Mammary epithelial cell (primary cell): ENCODE data around the gene CEBPZ.

ENCODE experiments used
- EZH2 ChIP-seq: IDR thresholded peaks from 2 replicates; pipeline ENCODE4 v1.6.1; 2012; ENCODE audit warnings: low read length, inconsistent platforms, borderline replicate concordance
- TF ChIP-seq, protein P1 (sequence below), 2 donors: IDR thresholded peaks in 1 of 2; conservative IDR thresholded peaks in 1 of 2; 2 replicates each; pipeline ENCODE4 v1.5.1; 2011 to 2012; ENCODE audit warnings: inconsistent platforms in 2 of 2, low read length in 2 of 2, mild to moderate bottlenecking in 2 of 2, control low read depth in 1 of 2, low read depth in 1 of 2; ENCODE audit not compliant: insufficient read depth in 1 of 2; ENCODE audit errors: extremely low read depth in 1 of 2

DNA sequence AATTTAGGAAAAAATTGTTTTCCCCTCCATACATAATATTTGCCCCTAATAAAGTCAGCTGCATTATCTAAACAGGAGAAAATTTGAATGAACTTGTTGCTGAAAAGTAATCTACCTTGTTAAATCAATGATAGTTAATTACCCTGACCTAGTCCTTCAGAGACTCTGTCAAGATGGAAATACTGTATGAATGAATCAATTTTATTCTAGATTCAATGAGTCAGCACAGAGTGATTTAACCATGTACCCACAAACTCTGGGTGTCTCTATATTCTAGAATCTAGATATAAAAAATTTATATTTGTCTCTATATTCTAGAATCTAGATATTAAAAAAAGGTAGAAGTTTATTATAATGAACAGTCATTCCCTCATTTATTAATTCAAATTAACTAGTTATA is 36.3 kb upstream of the CEBPZ start:
- TF ChIP-seq, protein P1, sequence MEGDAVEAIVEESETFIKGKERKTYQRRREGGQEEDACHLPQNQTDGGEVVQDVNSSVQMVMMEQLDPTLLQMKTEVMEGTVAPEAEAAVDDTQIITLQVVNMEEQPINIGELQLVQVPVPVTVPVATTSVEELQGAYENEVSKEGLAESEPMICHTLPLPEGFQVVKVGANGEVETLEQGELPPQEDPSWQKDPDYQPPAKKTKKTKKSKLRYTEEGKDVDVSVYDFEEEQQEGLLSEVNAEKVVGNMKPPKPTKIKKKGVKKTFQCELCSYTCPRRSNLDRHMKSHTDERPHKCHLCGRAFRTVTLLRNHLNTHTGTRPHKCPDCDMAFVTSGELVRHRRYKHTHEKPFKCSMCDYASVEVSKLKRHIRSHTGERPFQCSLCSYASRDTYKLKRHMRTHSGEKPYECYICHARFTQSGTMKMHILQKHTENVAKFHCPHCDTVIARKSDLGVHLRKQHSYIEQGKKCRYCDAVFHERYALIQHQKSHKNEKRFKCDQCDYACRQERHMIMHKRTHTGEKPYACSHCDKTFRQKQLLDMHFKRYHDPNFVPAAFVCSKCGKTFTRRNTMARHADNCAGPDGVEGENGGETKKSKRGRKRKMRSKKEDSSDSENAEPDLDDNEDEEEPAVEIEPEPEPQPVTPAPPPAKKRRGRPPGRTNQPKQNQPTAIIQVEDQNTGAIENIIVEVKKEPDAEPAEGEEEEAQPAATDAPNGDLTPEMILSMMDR (conservative IDR thresholded peaks at IDR 0.05 in 1 of 2, IDR thresholded peaks at IDR 0.05 in 1 of 2; ENCODE audit: extremely low read depth in 1 of 2, insufficient read depth in 1 of 2, low read depth in 1 of 2, low read length in 2 of 2), result no peak
- no peak for TF ChIP-seq EZH2
